OCI-LY7 (cell line): ENCODE data around the gene LTB.

Experiments used
- EZH2phosphoT487 ChIP-seq: fragments of 200-600 bp; sonication (generic); IDR thresholded peaks from 2 replicates; pipeline ENCODE4 v1.6.1; 2018; ENCODE audit warnings: low read depth, borderline replicate concordance, mild to moderate bottlenecking, mixed run types, antibody characterized with exemption, low read length, moderate library complexity, mixed read lengths
- TF ChIP-seq, protein P1 (sequence below): fragments of 200-600 bp; sonication (generic); conservative IDR thresholded peaks from 2 replicates; pipeline ENCODE4 v1.5.1; 2014; ENCODE audit warnings: mild to moderate bottlenecking, antibody characterized with exemption, low read length, moderate library complexity, mixed read lengths

DNA sequence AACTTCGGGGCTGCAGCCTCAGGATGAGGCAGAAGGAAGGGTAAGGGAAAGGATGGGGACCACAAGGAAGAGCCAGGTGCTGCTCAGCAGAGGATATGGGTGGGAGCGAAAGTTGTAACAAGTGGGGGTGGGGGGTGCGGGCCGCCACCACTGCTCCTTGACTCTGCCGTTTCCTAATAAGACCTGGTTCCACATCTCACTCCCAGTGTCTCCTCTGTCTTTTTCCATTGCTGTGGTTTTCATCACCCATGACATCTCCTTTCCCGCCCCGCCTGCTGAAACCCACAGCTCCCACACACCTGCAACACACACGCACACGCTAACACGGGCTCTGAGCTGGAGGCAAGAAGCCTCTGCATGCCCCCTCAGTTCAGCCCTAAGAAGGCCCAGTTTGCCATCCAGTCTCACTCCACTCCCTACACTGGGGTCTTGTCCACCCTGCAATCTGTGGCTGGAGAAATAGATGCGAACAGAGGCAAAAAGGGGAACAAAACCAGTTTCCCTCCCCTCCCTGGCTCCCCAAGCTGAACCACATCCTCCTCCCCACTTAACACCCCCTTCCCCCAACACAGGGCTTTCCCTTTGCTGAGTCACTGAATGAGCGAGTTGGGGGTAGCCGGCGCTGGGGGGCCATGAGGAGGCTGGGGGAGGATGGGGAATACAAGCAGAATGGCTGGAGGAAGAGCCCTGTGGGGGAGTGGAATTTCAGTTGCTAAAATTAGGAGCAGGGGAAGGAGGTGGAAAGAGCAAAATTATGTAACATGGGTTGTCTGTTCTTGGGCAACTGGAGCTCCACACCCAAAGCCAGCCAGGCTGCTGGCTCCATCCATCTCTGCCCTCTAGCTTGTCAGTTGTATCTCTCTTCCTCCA, 23.4 kb downstream of the LTB start:
- TF ChIP-seq EZH2phosphoT487: no peak
- TF ChIP-seq, protein P1, sequence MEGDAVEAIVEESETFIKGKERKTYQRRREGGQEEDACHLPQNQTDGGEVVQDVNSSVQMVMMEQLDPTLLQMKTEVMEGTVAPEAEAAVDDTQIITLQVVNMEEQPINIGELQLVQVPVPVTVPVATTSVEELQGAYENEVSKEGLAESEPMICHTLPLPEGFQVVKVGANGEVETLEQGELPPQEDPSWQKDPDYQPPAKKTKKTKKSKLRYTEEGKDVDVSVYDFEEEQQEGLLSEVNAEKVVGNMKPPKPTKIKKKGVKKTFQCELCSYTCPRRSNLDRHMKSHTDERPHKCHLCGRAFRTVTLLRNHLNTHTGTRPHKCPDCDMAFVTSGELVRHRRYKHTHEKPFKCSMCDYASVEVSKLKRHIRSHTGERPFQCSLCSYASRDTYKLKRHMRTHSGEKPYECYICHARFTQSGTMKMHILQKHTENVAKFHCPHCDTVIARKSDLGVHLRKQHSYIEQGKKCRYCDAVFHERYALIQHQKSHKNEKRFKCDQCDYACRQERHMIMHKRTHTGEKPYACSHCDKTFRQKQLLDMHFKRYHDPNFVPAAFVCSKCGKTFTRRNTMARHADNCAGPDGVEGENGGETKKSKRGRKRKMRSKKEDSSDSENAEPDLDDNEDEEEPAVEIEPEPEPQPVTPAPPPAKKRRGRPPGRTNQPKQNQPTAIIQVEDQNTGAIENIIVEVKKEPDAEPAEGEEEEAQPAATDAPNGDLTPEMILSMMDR: no peak
